CD14-positive monocyte (primary cell): ENCODE measurements around the gene PBX3. TPM values are rescaled to one million over a fixed set of nuclear protein-coding genes. Genes with fewer than 3 reads are reported as not detected.
A peak's percentile ranks its signal among the peaks of the same experiment; 100 is the strongest.

Experiments used
- DNase-seq, 3 donors: peaks; one replicate each; pipeline ENCODE4 v3.0.0-alpha.2; 2011 to 2022
- H2AFZ ChIP-seq: 2 replicates; pipeline ENCODE4 v1.6.0; 2012; ENCODE audit warnings: mild to moderate bottlenecking, low read depth, low read length, inconsistent platforms; ENCODE audit not compliant: insufficient read depth, poor library complexity, severe bottlenecking
- H3K27ac ChIP-seq, 2 donors: 1 replicate in 1 of 2; 2 replicates in 1 of 2; pipeline ENCODE4 v1.5.1; 2012 to 2013; ENCODE audit warnings: low read length in 2 of 2, control low read depth in 1 of 2, inconsistent platforms in 1 of 2, low read depth in 1 of 2, mild to moderate bottlenecking in 1 of 2
- H3K27me3 ChIP-seq, 2 donors: one replicate each; pipeline versions ENCODE4 v1.6.0 to v1.6.1; 2011 to 2013; ENCODE audit warnings: low read length in 2 of 2; ENCODE audit not compliant: control insufficient read depth in 2 of 2, insufficient read depth in 2 of 2
- H3K36me3 ChIP-seq, 2 donors: replicated peaks in 1 of 2; 1 replicate in 1 of 2; 2 replicates in 1 of 2; pipeline versions ENCODE4 v1.5.1 to v1.6.1; 2012 to 2013; ENCODE audit warnings: low read length in 2 of 2, control low read depth in 1 of 2, inconsistent platforms in 1 of 2, mild to moderate bottlenecking in 1 of 2; ENCODE audit not compliant: insufficient read depth in 2 of 2, control insufficient read depth in 1 of 2
- H3K4me1 ChIP-seq, 2 donors: 1 replicate in 1 of 2; 2 replicates in 1 of 2; pipeline versions ENCODE4 v1.5.1 to v1.6.1; 2012 to 2013; ENCODE audit warnings: low read length in 2 of 2, control low read depth in 1 of 2, inconsistent platforms in 1 of 2, mild to moderate bottlenecking in 1 of 2, moderate library complexity in 1 of 2; ENCODE audit not compliant: insufficient read depth in 2 of 2, control insufficient read depth in 1 of 2
- H3K4me2 ChIP-seq: replicated peaks from 2 replicates; pipeline ENCODE3; 2012; ENCODE audit warnings: low read length, moderate library complexity, mild to moderate bottlenecking; ENCODE audit not compliant: poor library complexity, severe bottlenecking; ENCODE audit errors: extremely low read depth
- H3K4me3 ChIP-seq, 3 experiments: fragments of 200-600 bp in 1 of 3; sonication (generic) in 1 of 3; replicated peaks in 1 of 3; 1 replicate in 2 of 3; 2 replicates in 1 of 3; pipeline ENCODE4 v1.5.1; 2011 to 2013; ENCODE audit warnings: low read length in 3 of 3, mild to moderate bottlenecking in 3 of 3, control low read depth in 2 of 3, low read depth in 2 of 3, inconsistent platforms in 1 of 3, moderate library complexity in 1 of 3
- H3K79me2 ChIP-seq: 2 replicates; pipeline ENCODE4 v1.6.0; 2012; ENCODE audit warnings: mild to moderate bottlenecking, control low read depth, inconsistent platforms, low read length, moderate library complexity; ENCODE audit not compliant: insufficient read depth
- H3K9ac ChIP-seq: 2 replicates; pipeline ENCODE4 v1.6.0; 2017; ENCODE audit warnings: low read length, mild to moderate bottlenecking; ENCODE audit not compliant: insufficient read depth, poor library complexity, severe bottlenecking
- H3K9me3 ChIP-seq, 2 donors: replicated peaks in 1 of 2; 1 replicate in 1 of 2; 2 replicates in 1 of 2; pipeline versions ENCODE4 v1.5.1 to v1.6.1; 2012 to 2013; ENCODE audit warnings: low read length in 2 of 2, control low read depth in 1 of 2; ENCODE audit not compliant: control insufficient read depth in 1 of 2, insufficient read depth in 1 of 2
- H4K20me1 ChIP-seq: 2 replicates; pipeline ENCODE4 v1.6.0; 2012; ENCODE audit warnings: mild to moderate bottlenecking, low read length, control low read depth, moderate library complexity; ENCODE audit not compliant: insufficient read depth
- H3K27ac Mint-ChIP-seq, 7 donors: one replicate each; pipeline ENCODE4 v1.8.0; 2020; ENCODE audit warnings: mild to moderate bottlenecking in 7 of 7, mixed read lengths in 7 of 7, moderate library complexity in 6 of 7, inconsistent platforms in 2 of 7
- H3K27me3 Mint-ChIP-seq, 3 donors: one replicate each; pipeline ENCODE4 v1.8.0; 2021 to 2022; ENCODE audit warnings: low read depth in 3 of 3, mild to moderate bottlenecking in 3 of 3, mixed read lengths in 3 of 3, moderate library complexity in 3 of 3, inconsistent platforms in 1 of 3
- H3K36me3 Mint-ChIP-seq, 2 donors: one replicate each; pipeline ENCODE4 v1.8.0; 2020; ENCODE audit warnings: mixed read lengths in 2 of 2, inconsistent platforms in 1 of 2, mild to moderate bottlenecking in 1 of 2
- H3K4me1 Mint-ChIP-seq: one replicate; pipeline ENCODE4 v1.8.0; 2020; ENCODE audit warnings: mild to moderate bottlenecking, mixed read lengths
- H3K4me3 Mint-ChIP-seq, 2 donors: one replicate each; pipeline ENCODE4 v1.8.0; 2020; ENCODE audit warnings: mild to moderate bottlenecking in 2 of 2, mixed read lengths in 2 of 2, moderate library complexity in 1 of 2
- H3K9me3 Mint-ChIP-seq, 7 donors: one replicate each; pipeline ENCODE4 v1.8.0; 2020 to 2022; ENCODE audit warnings: mixed read lengths in 7 of 7, mild to moderate bottlenecking in 6 of 7, moderate library complexity in 6 of 7, inconsistent platforms in 2 of 7
- CTCF ChIP-seq: fragments of 200-600 bp; IDR thresholded peaks from one replicate; pipeline ENCODE4 v1.8.0; 2022; ENCODE audit warnings: antibody characterized with exemption, mild to moderate bottlenecking
- WGBS: methylation state at CpG from one replicate; pipeline ENCODE4 v1.1.5; 2013; ENCODE audit warnings: missing lambda C conversion rate; ENCODE audit not compliant: insufficient coverage; 5-methylcytosine and 5-hydroxymethylcytosine counted together
- intact Hi-C, 2 donors: fragments of 100-400 bp; cut with micrococcal nuclease; formaldehyde crosslinking; loops; one replicate each; pipeline versions ENCODE4 v1.15.0 to v1.15.1; 2023
- polyA plus RNA-seq, 3 donors: library from polyadenylated mRNA; depleted of rRNA in 1 of 3; unstranded in 2 of 3; stranded (reverse) in 1 of 3; fragments of 300-500 nt in 2 of 3; fragments of >200 nt in 1 of 3; fragmentation: Illumina TruSeq in 2 of 3; gene quantifications; 1 replicate in 2 of 3; 2 replicates in 1 of 3; pipeline ENCODE4 v1.2.3, GENCODE V29; 2012 to 2021

PBX3 gene
- polyA plus RNA-seq, 3 donors = 6.6 to 22.7 (median 7.1) TPM

GRCh38 chr9:125985998-125986655 lies 239.0 kb downstream of the PBX3 start:
- TF ChIP-seq CTCF = no peak
- Histone ChIP-seq H3K36me3 (no peaks in the 10 kb centered on the region), H3K4me1 (no peaks in the 10 kb centered on the region), H2AFZ (no peak overlapping the region), H3K4me2 (no peak overlapping the region), H3K4me3 (no peak overlapping the region), H3K9me3 (no peaks in the 10 kb centered on the region), H3K9ac (no peak overlapping the region), H3K27ac (no peak overlapping the region), H4K20me1 (no peaks in the 10 kb centered on the region), H3K27me3 (no peaks in the 10 kb centered on the region), H3K79me2 (no peaks in the 10 kb centered on the region)
- H3K27me3 Mint-ChIP-seq = peaks cover 1 to 4% (median 2%) of the 10 kb centered on the region in 3 donors
- peak overlapping the region in 1 of 7 donors; percentile 69 for H3K27ac Mint-ChIP-seq
- H3K9me3 Mint-ChIP-seq = peaks cover 0 to 10% (median 4%) of the 10 kb centered on the region in 7 donors
- whole genome bisulfite sequencing = 96% methylated on average over 17 of the region's 17 CpGs
- H3K4me1 Mint-ChIP-seq = no peaks in the 10 kb centered on the region
- H3K4me3 Mint-ChIP-seq = no peak overlapping the region
- no peaks in the 10 kb centered on the region for H3K36me3 Mint-ChIP-seq
- no peak for DNase-seq
- intact Hi-C loops = no loop called here

GRCh38 chr9:125986966-125987365 lies 239.8 kb downstream of the PBX3 start:
- Mint-ChIP-seq H3K36me3 (no peaks in the 10 kb centered on the region), H3K4me3 (no peak overlapping the region), H3K9me3 (peaks cover 0 to 4% (median 3%) of the 10 kb centered on the region in 7 donors), H3K4me1 (no peaks in the 10 kb centered on the region), H3K27me3 (peaks cover 0 to 2% (median 1%) of the 10 kb centered on the region in 3 donors), H3K27ac (no peak overlapping the region)
- no peak for DNase-seq
- Histone ChIP-seq H3K79me2 (no peaks in the 10 kb centered on the region), H3K4me3 (no peak overlapping the region), H3K4me2 (no peak overlapping the region), H3K9ac (no peak overlapping the region), H3K27me3 (no peaks in the 10 kb centered on the region), H3K9me3 (no peaks in the 10 kb centered on the region), H3K4me1 (no peaks in the 10 kb centered on the region), H2AFZ (no peak overlapping the region), H4K20me1 (no peaks in the 10 kb centered on the region), H3K36me3 (no peaks in the 10 kb centered on the region), H3K27ac (no peak overlapping the region)
- intact Hi-C loops = no loop called here
- TF ChIP-seq CTCF = no peak
- 100% methylated on average over 2 of the region's 3 CpGs for WGBS
